Stimulated activated CD8-positive, alpha-beta memory T cell treated with anti-CD3 and anti-CD28 coated beads, Interleukin-7, amount 100 ng/mL, for 4 hours (primary cell): Measurements from ENCODE around the gene TCF7.

Source experiments
- DNase-seq, 2 donors: peaks; one replicate each; pipeline ENCODE4 v3.0.0-alpha.2; 2020; ENCODE audit warnings: low read depth in 2 of 2

Gene TCF7

GRCh38 chr5:134177369-134178095, 63.1 kb downstream of the TCF7 start:
- DNase-seq: no peak

GRCh38 chr5:134178096-134178419, 63.6 kb downstream of the TCF7 start:
- DNase-seq: no peak

- DNase-seq: no peak
Observed at GRCh38 chr5:134183481-134183880, 69.0 kb downstream of the TCF7 start.

- DNase-seq: peak; percentile 45 to 59
Observed at GRCh38 chr5:134184155-134185135, 70.0 kb downstream of the TCF7 start.

- no peak for DNase-seq
Observed at GRCh38 chr5:134188092-134188491, 73.6 kb downstream of the TCF7 start.

GRCh38 chr5:134189031-134189430, 74.5 kb downstream of the TCF7 start:
- no peak for DNase-seq

- no peak for DNase-seq
Observed at GRCh38 chr5:134195666-134196065, 81.2 kb downstream of the TCF7 start.
